ENCODE results near the gene DTYMK. TPM values are rescaled to one million over a fixed set of nuclear protein-coding genes. Genes with fewer than 3 reads are reported as not detected.
A peak's percentile ranks its signal among the peaks of the same experiment; 100 is the strongest.

Gene DTYMK
- total RNA-seq, 6 experiments from 2014 or later: 56.8 to 84.2 (median 76.1) TPM

DNA sequence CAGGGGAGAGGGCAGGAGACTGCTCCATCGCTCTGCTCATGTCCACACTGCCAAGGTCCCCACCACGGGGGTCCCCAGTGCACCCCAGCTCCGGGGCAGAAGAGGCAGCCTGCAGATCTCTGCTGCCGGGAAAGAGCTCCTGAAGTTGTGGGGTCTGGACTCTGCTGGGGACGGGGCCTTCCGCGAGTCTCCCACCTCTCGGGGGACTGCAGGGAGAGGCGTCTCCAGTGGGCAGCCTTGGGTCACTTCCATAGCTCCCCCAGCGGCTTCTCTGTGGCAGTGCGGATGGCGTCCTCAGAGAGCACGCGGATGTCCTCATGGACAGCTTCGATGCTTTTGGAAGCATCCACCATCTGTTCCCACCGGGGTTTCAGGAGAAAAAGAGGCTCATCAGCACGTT lies 10.7 kb downstream of the DTYMK start:
- no peak for DNase-seq
- peaks cover 9% of the 10 kb centered on the region for H3K36me3 Mint-ChIP-seq (ENCODE audit: low read depth)
- no peak overlapping the region; the same call in 1 of the 2 replicates for H3K27ac Mint-ChIP-seq
- H3K27me3 Mint-ChIP-seq (ENCODE audit: insufficient read depth): peaks cover 2% of the 10 kb centered on the region
- TF ChIP-seq, protein P1, sequence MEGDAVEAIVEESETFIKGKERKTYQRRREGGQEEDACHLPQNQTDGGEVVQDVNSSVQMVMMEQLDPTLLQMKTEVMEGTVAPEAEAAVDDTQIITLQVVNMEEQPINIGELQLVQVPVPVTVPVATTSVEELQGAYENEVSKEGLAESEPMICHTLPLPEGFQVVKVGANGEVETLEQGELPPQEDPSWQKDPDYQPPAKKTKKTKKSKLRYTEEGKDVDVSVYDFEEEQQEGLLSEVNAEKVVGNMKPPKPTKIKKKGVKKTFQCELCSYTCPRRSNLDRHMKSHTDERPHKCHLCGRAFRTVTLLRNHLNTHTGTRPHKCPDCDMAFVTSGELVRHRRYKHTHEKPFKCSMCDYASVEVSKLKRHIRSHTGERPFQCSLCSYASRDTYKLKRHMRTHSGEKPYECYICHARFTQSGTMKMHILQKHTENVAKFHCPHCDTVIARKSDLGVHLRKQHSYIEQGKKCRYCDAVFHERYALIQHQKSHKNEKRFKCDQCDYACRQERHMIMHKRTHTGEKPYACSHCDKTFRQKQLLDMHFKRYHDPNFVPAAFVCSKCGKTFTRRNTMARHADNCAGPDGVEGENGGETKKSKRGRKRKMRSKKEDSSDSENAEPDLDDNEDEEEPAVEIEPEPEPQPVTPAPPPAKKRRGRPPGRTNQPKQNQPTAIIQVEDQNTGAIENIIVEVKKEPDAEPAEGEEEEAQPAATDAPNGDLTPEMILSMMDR (IDR thresholded peaks at IDR 0.05): no peak
- no peaks in the 10 kb centered on the region for H3K9me3 Mint-ChIP-seq
- no peak overlapping the region for H3K4me3 Mint-ChIP-seq
- peaks cover 11% of the 10 kb centered on the region for H3K4me1 Mint-ChIP-seq (ENCODE audit: low read depth)

DNA sequence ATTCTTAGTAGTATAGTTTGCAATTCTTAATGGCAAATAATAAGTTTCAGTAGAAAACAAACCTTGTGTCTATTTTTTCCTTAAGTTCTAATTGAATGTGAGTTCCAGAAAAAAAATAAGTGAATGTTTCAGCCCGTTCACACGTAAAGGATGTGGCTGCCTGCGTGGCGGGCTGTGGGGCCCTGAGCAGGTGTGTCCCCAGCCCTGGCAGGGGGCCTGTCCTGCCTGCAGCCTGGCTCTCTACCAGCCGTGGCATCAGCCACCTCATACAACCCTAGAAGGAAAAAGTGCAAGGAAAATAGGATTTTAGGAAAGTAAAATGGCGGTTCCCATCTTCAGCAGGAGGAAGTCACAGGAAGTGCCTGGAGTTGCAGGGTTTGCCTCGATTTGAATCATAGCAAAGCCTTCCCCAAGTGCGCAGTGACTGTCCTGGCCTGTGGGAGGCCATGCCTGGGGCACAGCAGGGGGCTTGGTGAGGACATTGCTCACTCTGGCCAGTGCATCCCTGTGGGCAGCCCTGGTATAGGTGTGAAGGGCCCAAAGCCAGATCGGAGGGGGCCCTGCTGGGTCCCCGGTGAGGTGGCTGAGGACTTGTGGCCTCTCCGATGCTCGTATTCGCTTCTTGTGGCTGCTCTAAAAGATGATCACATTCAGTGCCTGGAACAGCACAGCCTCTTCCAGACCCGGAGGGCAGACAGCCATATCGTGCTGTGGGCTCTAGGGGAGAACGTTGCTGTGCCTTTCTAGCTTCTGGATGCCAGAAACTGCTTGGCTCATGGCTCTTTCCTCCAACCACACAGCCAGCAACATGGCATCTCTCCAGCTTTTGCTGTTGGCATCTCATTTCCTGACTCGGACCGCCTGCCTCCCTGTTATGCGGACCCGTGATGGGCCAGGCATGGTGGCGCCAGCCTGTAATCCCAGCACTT lies 12.6 kb downstream of the DTYMK start:
- Mint-ChIP-seq H3K27ac (no peak overlapping the region; the same call in none of the 2 replicates), H3K4me3 (no peak overlapping the region), H3K27me3 (ENCODE audit: insufficient read depth) (no peaks in the 10 kb centered on the region; the same call in none of the 2 replicates), H3K9me3 (no peaks in the 10 kb centered on the region), H3K36me3 (ENCODE audit: low read depth) (peaks cover 2% of the 10 kb centered on the region), H3K4me1 (ENCODE audit: low read depth) (peaks cover 1% of the 10 kb centered on the region; the same call in 1 of the 2 replicates)
- no peak for DNase-seq
- TF ChIP-seq, protein P1 (IDR thresholded peaks at IDR 0.05): peak; percentile 33

DNA sequence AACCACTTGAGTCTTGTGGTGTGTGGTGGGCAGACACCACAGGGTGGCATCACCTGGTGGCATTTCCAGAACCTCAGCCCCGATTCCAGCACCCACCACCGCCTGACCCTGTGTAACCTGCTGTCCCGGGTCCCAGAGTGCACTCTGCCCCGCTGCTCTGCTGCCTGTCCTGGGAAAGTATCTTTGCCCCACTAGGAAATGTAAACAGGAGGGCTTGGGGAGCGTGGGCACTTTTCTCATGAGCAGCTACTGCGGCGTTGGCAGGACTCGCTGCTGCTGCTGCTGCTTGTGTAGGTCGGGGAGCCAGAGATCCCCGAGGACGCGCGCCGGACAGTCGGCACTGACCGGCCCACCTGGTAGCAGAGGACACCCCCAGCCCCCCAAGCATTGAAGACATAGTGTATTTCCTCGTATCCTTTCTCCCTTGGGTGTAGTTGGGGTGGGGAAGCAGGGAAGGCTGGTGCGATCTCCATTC lies 13.4 kb downstream of the DTYMK start:
- Mint-ChIP-seq H3K9me3 (no peaks in the 10 kb centered on the region), H3K27me3 (ENCODE audit: insufficient read depth) (no peaks in the 10 kb centered on the region; the same call in none of the 2 replicates), H3K4me3 (no peak overlapping the region), H3K36me3 (ENCODE audit: low read depth) (no peaks in the 10 kb centered on the region), H3K4me1 (ENCODE audit: low read depth) (no peaks in the 10 kb centered on the region), H3K27ac (no peak overlapping the region; the same call in 1 of the 2 replicates)
- DNase-seq: no peak
- TF ChIP-seq, protein P1 (IDR thresholded peaks at IDR 0.05): no peak

DNA sequence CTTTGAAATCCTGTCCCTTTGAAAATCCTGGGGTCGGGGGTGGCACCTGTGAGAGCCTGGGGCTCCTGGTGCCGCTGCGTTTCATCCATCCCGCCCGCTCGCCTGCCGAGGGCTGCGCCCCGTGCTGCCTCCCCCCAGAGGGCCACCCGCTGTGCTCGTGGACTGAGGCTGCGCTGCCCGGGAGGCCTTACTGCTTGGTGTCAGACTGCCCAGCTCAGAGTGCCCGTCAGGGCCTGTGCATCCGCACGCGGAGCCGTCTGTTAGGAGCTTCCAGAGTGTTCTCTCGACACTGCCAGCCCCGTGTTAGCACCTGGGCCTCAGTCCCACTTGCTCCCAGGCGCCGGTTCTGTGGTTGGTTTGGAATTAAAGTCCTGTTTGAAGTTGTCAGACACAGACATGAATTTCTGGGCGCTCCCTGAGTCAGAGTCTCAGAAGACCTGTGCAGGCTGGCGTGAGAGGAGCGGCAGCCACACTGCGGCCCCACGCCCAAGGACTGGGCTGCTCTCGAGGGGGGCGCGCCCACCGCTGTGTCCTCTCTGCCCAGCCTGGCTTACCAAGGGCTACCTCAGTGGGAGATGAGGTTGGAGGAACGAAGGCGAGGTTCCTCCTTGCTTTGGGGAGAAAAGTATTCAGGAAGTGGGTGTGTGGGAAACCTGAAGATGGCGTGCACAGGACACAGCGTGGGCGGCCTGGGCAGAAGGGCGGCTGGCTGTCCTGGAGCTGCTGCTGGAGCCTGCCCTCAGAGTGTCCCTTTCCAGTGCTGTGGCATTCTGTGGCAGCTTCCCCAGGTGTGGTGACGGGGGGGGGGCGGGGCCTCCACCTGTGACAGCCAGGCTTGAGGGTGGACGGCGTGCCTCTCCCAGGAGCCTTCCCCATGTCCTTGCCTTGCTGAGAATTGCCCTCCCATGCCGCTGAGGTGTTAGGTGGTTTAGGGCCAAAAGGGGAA lies 14.1 kb downstream of the DTYMK start:
- no peaks in the 10 kb centered on the region for H3K9me3 Mint-ChIP-seq
- TF ChIP-seq, protein P1 (IDR thresholded peaks at IDR 0.05): no peak
- no peak overlapping the region for H3K4me3 Mint-ChIP-seq
- H3K27ac Mint-ChIP-seq: no peak overlapping the region
- no peaks in the 10 kb centered on the region for H3K4me1 Mint-ChIP-seq (ENCODE audit: low read depth)
- no peaks in the 10 kb centered on the region for H3K36me3 Mint-ChIP-seq (ENCODE audit: low read depth)
- no peaks in the 10 kb centered on the region; the same call in none of the 2 replicates for H3K27me3 Mint-ChIP-seq (ENCODE audit: insufficient read depth)
- no peak for DNase-seq
